ENCODE results near the gene WDR1.

Gene WDR1

DNA sequence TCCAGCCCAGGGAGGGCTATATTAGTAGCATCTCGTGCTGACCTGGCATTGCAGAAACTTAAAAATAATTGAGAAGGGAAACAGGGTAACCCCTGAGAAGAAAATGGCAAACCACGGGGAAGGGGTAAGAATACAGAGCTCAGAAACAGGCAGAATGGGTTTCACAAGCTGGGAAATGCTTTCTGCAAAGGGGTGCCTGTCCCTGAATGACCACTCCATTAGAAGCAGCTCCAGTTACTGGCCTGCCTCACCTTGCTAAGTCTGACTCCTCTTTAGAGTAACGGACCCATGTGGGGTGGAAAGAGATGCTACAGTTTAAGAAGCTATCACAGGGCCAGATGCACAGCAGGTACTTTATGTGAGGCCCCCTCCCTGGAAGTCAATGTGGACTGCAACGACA lies 2.5 kb downstream of the WDR1 start:
- H3F3A ChIP-seq (ENCODE audit: insufficient read depth, low read length) = no peaks in the 10 kb centered on the region
- no peak for TF ChIP-seq EZH2 (IDR thresholded peaks at IDR 0.05; ENCODE audit: borderline replicate concordance, low read length)
- TF ChIP-seq, protein P1, sequence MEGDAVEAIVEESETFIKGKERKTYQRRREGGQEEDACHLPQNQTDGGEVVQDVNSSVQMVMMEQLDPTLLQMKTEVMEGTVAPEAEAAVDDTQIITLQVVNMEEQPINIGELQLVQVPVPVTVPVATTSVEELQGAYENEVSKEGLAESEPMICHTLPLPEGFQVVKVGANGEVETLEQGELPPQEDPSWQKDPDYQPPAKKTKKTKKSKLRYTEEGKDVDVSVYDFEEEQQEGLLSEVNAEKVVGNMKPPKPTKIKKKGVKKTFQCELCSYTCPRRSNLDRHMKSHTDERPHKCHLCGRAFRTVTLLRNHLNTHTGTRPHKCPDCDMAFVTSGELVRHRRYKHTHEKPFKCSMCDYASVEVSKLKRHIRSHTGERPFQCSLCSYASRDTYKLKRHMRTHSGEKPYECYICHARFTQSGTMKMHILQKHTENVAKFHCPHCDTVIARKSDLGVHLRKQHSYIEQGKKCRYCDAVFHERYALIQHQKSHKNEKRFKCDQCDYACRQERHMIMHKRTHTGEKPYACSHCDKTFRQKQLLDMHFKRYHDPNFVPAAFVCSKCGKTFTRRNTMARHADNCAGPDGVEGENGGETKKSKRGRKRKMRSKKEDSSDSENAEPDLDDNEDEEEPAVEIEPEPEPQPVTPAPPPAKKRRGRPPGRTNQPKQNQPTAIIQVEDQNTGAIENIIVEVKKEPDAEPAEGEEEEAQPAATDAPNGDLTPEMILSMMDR (IDR thresholded peaks at IDR 0.05; ENCODE audit: low read length) = no peak
- no peak overlapping the region for H2AFZ ChIP-seq (ENCODE audit: low read length)
- no peaks in the 10 kb centered on the region for H3K9me2 ChIP-seq (ENCODE audit: low read depth, low read length)
- H3K79me2 ChIP-seq (ENCODE audit: insufficient read depth, low read length) = peaks cover 2% of the 10 kb centered on the region; the same call in 1 of the 2 replicates
- no peaks in the 10 kb centered on the region for H3K9me3 ChIP-seq (ENCODE audit: low read length)
- H3K36me3 ChIP-seq (ENCODE audit: insufficient read depth, low read length) = peaks cover 48% of the 10 kb centered on the region
- H3K9ac ChIP-seq (ENCODE audit: low read length) = no peak overlapping the region
- no peaks in the 10 kb centered on the region for H4K20me1 ChIP-seq (ENCODE audit: insufficient read depth, low read length)
- H3K27ac ChIP-seq (ENCODE audit: low read depth, low read length, poor library complexity, severe bottlenecking) = no peak overlapping the region
- no peak overlapping the region for H3K4me2 ChIP-seq (ENCODE audit: low read length)
- H3K4me3 ChIP-seq (ENCODE audit: low read depth, low read length, poor library complexity, severe bottlenecking) = no peak overlapping the region
- H3K4me1 ChIP-seq (ENCODE audit: insufficient read depth, low read length, severe bottlenecking) = peaks cover 21% of the 10 kb centered on the region
- H3K27me3 ChIP-seq (ENCODE audit: insufficient read depth, low read length) = no peaks in the 10 kb centered on the region

DNA sequence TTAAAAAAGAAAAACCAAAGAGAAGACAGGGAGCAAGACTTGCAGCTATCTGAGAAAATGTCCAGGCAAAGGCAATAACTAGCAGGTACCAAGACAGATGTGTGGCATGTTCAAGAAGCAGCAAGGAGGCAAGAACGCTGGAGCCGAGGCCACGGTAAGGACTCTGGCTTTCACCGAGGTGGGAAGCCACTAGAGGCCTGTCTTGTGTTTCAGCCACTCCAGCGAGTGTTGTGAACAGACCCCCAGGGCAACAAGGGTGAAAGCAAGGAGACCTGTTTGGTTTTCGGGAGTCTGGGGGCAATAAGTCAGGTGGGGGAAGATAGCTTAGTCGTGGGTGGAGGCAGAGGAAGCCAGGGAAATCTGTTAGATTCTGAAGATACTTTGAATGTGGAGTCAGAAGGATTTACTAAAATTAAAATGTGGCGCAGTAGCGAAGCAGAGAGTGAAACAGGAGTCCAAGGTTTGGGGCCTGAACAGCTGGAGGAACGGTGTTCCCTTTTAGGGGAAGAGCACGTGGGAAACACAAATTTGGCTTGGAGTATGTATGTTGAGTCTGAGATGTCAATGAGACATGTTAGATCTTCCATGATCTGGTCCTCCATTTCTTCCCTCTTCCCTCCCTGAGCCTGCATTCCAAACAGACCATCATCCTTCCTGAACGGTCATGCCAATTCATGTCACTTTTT lies 3.1 kb downstream of the WDR1 start:
- Histone ChIP-seq H3K79me2 (ENCODE audit: insufficient read depth, low read length) (peaks cover 6% of the 10 kb centered on the region; the same call in 1 of the 2 replicates), H3K27ac (ENCODE audit: low read depth, low read length, poor library complexity, severe bottlenecking) (no peak overlapping the region), H3K4me3 (ENCODE audit: low read depth, low read length, poor library complexity, severe bottlenecking) (no peak overlapping the region), H3K9ac (ENCODE audit: low read length) (no peak overlapping the region), H3K4me1 (ENCODE audit: insufficient read depth, low read length, severe bottlenecking) (peaks cover 21% of the 10 kb centered on the region), H3K9me2 (ENCODE audit: low read depth, low read length) (no peaks in the 10 kb centered on the region), H3K4me2 (ENCODE audit: low read length) (no peak overlapping the region), H4K20me1 (ENCODE audit: insufficient read depth, low read length) (no peaks in the 10 kb centered on the region), H2AFZ (ENCODE audit: low read length) (no peak overlapping the region), H3K27me3 (ENCODE audit: insufficient read depth, low read length) (no peaks in the 10 kb centered on the region), H3K9me3 (ENCODE audit: low read length) (no peaks in the 10 kb centered on the region), H3K36me3 (ENCODE audit: insufficient read depth, low read length) (peaks cover 49% of the 10 kb centered on the region), H3F3A (ENCODE audit: insufficient read depth, low read length) (no peaks in the 10 kb centered on the region)
- no peak for TF ChIP-seq EZH2 (IDR thresholded peaks at IDR 0.05; ENCODE audit: borderline replicate concordance, low read length)
- TF ChIP-seq, protein P1 (IDR thresholded peaks at IDR 0.05; ENCODE audit: low read length) = no peak

DNA sequence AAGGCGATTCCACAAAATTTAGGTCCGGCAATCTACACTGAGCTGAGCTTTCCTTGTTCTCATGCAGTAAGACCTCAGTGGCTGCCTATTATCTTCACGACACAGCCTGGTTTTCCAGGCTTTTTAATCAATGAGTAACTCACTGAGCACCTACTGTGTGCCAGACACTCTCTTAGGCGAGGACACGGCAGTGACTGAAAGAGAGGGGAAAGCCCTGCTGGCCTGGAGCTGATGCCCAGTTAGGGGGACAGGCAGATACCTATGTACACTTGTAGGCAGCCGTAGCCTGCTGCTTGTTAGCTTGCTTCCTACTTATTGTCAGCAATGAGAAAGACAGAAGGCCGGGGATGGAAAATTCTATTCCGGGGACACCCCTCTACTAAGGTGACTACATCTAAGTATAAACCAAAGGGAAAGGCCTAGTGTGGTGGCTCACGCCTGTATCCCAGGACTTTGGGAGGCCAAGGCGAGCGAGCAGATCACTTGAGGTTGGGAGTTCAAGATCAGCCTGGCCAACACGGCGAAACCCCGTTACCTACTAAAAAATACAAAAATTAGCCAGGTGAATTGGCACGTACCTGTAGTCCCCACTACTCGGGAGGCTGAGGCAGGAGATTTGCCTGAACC lies 3.8 kb downstream of the WDR1 start:
- H3K9me2 ChIP-seq (ENCODE audit: low read depth, low read length) = no peaks in the 10 kb centered on the region
- no peaks in the 10 kb centered on the region for H3K27me3 ChIP-seq (ENCODE audit: insufficient read depth, low read length)
- no peak for TF ChIP-seq EZH2 (IDR thresholded peaks at IDR 0.05; ENCODE audit: borderline replicate concordance, low read length)
- TF ChIP-seq, protein P1 (IDR thresholded peaks at IDR 0.05; ENCODE audit: low read length) = no peak
- peaks cover 15% of the 10 kb centered on the region for H3K4me1 ChIP-seq (ENCODE audit: insufficient read depth, low read length, severe bottlenecking)
- H3K27ac ChIP-seq (ENCODE audit: low read depth, low read length, poor library complexity, severe bottlenecking) = no peak overlapping the region
- H3K79me2 ChIP-seq (ENCODE audit: insufficient read depth, low read length) = peaks cover 6% of the 10 kb centered on the region; the same call in 1 of the 2 replicates
- H3K4me2 ChIP-seq (ENCODE audit: low read length) = no peak overlapping the region
- H4K20me1 ChIP-seq (ENCODE audit: insufficient read depth, low read length) = no peaks in the 10 kb centered on the region
- no peak overlapping the region for H3K4me3 ChIP-seq (ENCODE audit: low read depth, low read length, poor library complexity, severe bottlenecking)
- no peak overlapping the region for H2AFZ ChIP-seq (ENCODE audit: low read length)
- peaks cover 55% of the 10 kb centered on the region for H3K36me3 ChIP-seq (ENCODE audit: insufficient read depth, low read length)
- H3K9ac ChIP-seq (ENCODE audit: low read length) = no peak overlapping the region
- no peaks in the 10 kb centered on the region for H3K9me3 ChIP-seq (ENCODE audit: low read length)
- no peaks in the 10 kb centered on the region for H3F3A ChIP-seq (ENCODE audit: insufficient read depth, low read length)

Measured in OCI-LY1 (cell line).